K562 (cell line): ENCODE measurements around the gene TPI1. TPM values are rescaled to one million over a fixed set of nuclear protein-coding genes. Genes with fewer than 3 reads are reported as not detected.

Experiments
- CBX2 ChIP-seq: fragments of 200-600 bp; sonication (generic); IDR thresholded peaks from one replicate; pipeline ENCODE4 v1.6.1; 2012; ENCODE audit warnings: mild to moderate bottlenecking, low read length, inconsistent platforms; ENCODE audit not compliant: insufficient read depth, poor library complexity, severe bottlenecking
- ILF3 ChIP-seq: fragments of 450-650 bp; IDR thresholded peaks from 2 replicates; pipeline ENCODE4 v1.6.1; 2018; ENCODE audit warnings: antibody characterized with exemption, mild to moderate bottlenecking, moderate library complexity, borderline replicate concordance
- POLR2A ChIP-seq: fragments of 450-650 bp; conservative IDR thresholded peaks from 2 replicates; pipeline ENCODE4 v1.6.1; 2016
- UBTF ChIP-seq, 2 experiments: IDR thresholded peaks; 2 replicates each; pipeline ENCODE4 v1.6.1; 2012; ENCODE audit warnings: improper control_type of control experiment in 2 of 2, low read depth in 2 of 2, low read length in 2 of 2, borderline replicate concordance in 1 of 2
- polyA plus RNA-seq, 8 experiments: library from polyadenylated mRNA; depleted of rRNA in 4 of 8; stranded (reverse) in 5 of 8; unstranded in 3 of 8; fragments of >200 nt; fragmentation: Nextera tagmentation in 2 of 8; fragmentation: Illumina TruSeq in 1 of 8; extraction: Ambion mirVana in 2 of 8; extraction: Trizol in 1 of 8; gene quantifications; 2 replicates each; pipeline versions ENCODE4 v1.2.1 to v1.2.3, GENCODE V29; 2011 to 2014; ENCODE audit warnings: inconsistent platforms in 1 of 8, missing spikeins in 1 of 8
- total RNA-seq, 7 experiments: library from RNA; depleted of rRNA in 6 of 7; stranded (reverse); fragments of >200 nt in 6 of 7; fragmentation: Illumina TruSeq in 2 of 7; extraction: Trizol in 2 of 7; gene quantifications; 2 replicates each; pipeline versions ENCODE4 v1.2.1 to v1.2.3, GENCODE V29; 2011 to 2021; ENCODE audit warnings: low replicate concordance in 1 of 7

The TPI1 gene
- total and polyA plus RNA-seq, 9 of the 15 experiments (the other 6 are each of a cell fraction or from before 2014, with no cell fraction given): 662 to 4,971 (median 892) TPM

DNA sequence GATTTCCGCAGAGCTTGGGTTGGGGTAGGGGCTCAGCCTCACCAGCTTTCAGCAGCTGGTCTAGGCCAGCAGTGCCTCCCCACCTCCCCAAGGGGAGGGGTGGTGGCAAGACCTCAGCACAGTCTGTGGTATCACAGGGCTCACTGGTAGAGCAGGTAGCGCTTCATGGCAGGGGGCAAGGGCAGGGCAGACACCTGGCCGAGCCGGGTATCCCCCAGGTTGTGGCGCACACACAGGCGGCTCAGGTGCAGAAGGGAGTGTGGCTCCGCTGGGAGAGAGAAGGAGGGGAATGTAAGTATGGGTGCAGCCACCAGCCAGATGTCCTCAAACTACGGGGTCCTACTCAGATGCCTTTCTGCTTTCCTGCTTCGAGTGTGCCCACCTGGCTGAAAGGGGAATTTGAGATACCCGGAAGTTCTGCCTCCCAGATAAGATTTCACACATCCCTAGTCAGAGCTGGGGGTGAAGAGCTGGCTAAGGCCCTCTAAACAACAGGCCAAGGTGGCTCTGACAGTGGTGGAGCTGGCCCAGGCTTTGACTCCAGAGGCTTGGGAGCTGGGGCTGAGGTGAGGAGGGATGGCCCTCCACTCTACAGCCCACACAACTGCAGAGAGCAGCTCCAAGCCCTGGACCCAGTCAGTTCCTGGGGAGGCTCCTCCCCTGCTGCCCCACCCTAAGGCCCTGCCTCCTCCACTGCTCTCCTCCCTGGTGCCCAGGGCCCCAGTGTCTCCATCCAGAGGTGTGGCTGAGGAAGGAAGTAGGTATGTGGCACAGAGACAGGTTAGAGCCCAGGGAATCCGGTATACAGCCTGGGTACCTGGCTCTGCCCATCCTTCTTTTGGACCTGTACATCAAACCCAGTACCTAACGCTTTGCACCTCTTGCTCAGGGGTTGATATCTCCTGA lies 4.0 kb downstream of the TPI1 start (continued):
- TF ChIP-seq UBTF (IDR thresholded peaks at IDR 0.05; ENCODE audit: borderline replicate concordance in 1 of 2, low read depth in 2 of 2, low read length in 2 of 2) (no peak), ILF3 (0 out of 2 replicates have a peak, but pooled peaks have one; percentile 23), CBX2 (no peak), POLR2A (peak; percentile 70)
- TF ChIP-seq, all 486 proteins: peak for 16
